HepG2 (cell line): ENCODE data around the gene RNASE13.
A peak's percentile ranks its signal among the peaks of the same experiment; 100 is the strongest.

ENCODE experiments used
- CEBPG ChIP-seq: IDR thresholded peaks from 2 replicates; pipeline ENCODE4 v1.6.1; 2016
- DPF2 ChIP-seq: sonication (generic); formaldehyde crosslinking; IDR thresholded peaks from 2 replicates; pipeline ENCODE4 v1.4.0; 2020; ENCODE audit warnings: mild to moderate bottlenecking, low read depth, missing genetic modification reagents, borderline replicate concordance
- DZIP1 ChIP-seq: sonication (generic); formaldehyde crosslinking; IDR thresholded peaks from 2 replicates; pipeline ENCODE4 v1.5.0; 2020; ENCODE audit warnings: mild to moderate bottlenecking, missing genetic modification reagents
- JUND ChIP-seq: sonication (generic); formaldehyde crosslinking; IDR thresholded peaks from 2 replicates; pipeline ENCODE4 v1.8.0; 2022; ENCODE audit warnings: mild to moderate bottlenecking, missing genetic modification reagents
- POLR2A ChIP-seq, 2 experiments: IDR thresholded peaks; 2 replicates each; pipeline ENCODE4 v1.6.1; 2011; ENCODE audit warnings: low read depth in 2 of 2, low read length in 2 of 2, mild to moderate bottlenecking in 1 of 2, moderate library complexity in 1 of 2; ENCODE audit not compliant: insufficient read depth in 1 of 2
- RARG ChIP-seq: sonication (generic); formaldehyde crosslinking; IDR thresholded peaks from 2 replicates; pipeline ENCODE4 v1.4.0; 2020; ENCODE audit warnings: low read depth, mild to moderate bottlenecking, missing genetic modification reagents
- ZBTB8A ChIP-seq: sonication (generic); formaldehyde crosslinking; IDR thresholded peaks from 2 replicates; pipeline ENCODE4 v1.4.0; 2020; ENCODE audit warnings: mild to moderate bottlenecking, low read depth, missing genetic modification reagents, borderline replicate concordance
- ZFAT ChIP-seq: sonication (generic); formaldehyde crosslinking; conservative IDR thresholded peaks from 2 replicates; pipeline ENCODE4 v1.8.1; 2023; ENCODE audit warnings: missing genetic modification reagents, inconsistent platforms
- ZFX ChIP-seq: sonication (generic); formaldehyde crosslinking; IDR thresholded peaks from 2 replicates; pipeline ENCODE4 v1.4.0; 2020; ENCODE audit warnings: mild to moderate bottlenecking, low read depth, missing genetic modification reagents, moderate library complexity
- ZNF275 ChIP-seq: sonication (generic); formaldehyde crosslinking; IDR thresholded peaks from 2 replicates; pipeline ENCODE4 v1.8.0; 2022; ENCODE audit warnings: missing genetic modification reagents, mild to moderate bottlenecking, inconsistent platforms, borderline replicate concordance
- TF ChIP-seq, protein P1 (sequence below): sonication (generic); formaldehyde crosslinking; IDR thresholded peaks from 2 replicates; pipeline ENCODE4 v1.5.0; 2020; ENCODE audit warnings: mild to moderate bottlenecking, missing genetic modification reagents, moderate library complexity
- TF ChIP-seq, protein P2 (sequence below): sonication (generic); formaldehyde crosslinking; IDR thresholded peaks from 2 replicates; pipeline ENCODE4 v1.8.1; 2022; ENCODE audit warnings: mild to moderate bottlenecking, missing genetic modification reagents

DNA sequence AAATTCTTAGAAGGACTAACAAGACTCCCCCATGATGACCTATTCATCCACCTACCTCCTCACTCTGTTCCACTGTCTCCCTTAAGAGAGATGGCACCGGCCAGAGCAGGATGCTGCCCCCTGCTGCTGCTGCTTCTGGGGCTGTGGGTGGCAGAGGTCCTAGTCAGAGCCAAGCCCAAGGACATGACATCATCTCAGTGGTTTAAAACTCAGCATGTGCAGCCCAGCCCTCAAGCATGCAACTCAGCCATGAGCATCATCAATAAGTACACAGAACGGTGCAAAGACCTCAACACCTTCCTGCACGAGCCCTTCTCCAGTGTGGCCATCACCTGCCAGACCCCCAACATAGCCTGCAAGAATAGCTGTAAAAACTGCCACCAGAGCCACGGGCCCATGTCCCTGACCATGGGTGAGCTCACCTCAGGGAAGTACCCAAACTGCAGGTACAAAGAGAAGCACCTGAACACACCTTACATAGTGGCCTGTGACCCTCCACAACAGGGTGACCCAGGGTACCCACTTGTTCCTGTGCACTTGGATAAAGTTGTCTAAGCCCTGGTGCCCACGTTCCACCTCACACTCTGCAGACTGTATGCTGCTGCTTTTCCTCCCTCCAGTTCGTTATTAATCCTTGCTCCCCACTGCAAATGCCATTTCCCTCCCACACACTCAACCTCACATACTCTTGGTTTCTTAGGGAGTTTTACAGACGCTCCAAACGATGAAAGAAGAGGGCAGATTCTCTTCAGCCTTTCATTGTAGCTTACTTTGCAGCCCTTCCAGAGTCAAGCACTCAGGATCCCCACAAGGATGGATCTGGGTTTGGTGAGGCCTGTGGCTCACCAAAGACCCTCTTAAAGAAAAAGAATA is 23.4 kb upstream of the RNASE13 start, which contains the start of gene RNASE8:
- TF ChIP-seq POLR2A (IDR thresholded peaks at IDR 0.05; ENCODE audit: insufficient read depth in 1 of 2, low read depth in 2 of 2, low read length in 2 of 2) (no peak), JUND (CRISPR knock-in tag) (no peak; the same call in 1 of the 2 replicates), ZFX (CRISPR knock-in tag) (0 out of 2 replicates have a peak, but pooled peaks have one; percentile 9), ZNF275 (CRISPR knock-in tag) (no peak), CEBPG (no peak), DZIP1 (no peak), RARG (CRISPR knock-in tag) (no peak), ZFAT (no peak), DPF2 (no peak), ZBTB8A (CRISPR knock-in tag) (no peak)
- TF ChIP-seq, protein P1, sequence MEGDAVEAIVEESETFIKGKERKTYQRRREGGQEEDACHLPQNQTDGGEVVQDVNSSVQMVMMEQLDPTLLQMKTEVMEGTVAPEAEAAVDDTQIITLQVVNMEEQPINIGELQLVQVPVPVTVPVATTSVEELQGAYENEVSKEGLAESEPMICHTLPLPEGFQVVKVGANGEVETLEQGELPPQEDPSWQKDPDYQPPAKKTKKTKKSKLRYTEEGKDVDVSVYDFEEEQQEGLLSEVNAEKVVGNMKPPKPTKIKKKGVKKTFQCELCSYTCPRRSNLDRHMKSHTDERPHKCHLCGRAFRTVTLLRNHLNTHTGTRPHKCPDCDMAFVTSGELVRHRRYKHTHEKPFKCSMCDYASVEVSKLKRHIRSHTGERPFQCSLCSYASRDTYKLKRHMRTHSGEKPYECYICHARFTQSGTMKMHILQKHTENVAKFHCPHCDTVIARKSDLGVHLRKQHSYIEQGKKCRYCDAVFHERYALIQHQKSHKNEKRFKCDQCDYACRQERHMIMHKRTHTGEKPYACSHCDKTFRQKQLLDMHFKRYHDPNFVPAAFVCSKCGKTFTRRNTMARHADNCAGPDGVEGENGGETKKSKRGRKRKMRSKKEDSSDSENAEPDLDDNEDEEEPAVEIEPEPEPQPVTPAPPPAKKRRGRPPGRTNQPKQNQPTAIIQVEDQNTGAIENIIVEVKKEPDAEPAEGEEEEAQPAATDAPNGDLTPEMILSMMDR (CRISPR knock-in tag) = peak; percentile 56
- TF ChIP-seq, protein P2, sequence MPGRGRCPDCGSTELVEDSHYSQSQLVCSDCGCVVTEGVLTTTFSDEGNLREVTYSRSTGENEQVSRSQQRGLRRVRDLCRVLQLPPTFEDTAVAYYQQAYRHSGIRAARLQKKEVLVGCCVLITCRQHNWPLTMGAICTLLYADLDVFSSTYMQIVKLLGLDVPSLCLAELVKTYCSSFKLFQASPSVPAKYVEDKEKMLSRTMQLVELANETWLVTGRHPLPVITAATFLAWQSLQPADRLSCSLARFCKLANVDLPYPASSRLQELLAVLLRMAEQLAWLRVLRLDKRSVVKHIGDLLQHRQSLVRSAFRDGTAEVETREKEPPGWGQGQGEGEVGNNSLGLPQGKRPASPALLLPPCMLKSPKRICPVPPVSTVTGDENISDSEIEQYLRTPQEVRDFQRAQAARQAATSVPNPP = no peak
